ENCODE data around the gene BLOC1S3.
"Not testable (repeated sequence)": the region's sequence is repeated elsewhere in the genome, so short reads cannot be mapped to it uniquely, and the experiment has no call there.

The BLOC1S3 gene

DNA sequence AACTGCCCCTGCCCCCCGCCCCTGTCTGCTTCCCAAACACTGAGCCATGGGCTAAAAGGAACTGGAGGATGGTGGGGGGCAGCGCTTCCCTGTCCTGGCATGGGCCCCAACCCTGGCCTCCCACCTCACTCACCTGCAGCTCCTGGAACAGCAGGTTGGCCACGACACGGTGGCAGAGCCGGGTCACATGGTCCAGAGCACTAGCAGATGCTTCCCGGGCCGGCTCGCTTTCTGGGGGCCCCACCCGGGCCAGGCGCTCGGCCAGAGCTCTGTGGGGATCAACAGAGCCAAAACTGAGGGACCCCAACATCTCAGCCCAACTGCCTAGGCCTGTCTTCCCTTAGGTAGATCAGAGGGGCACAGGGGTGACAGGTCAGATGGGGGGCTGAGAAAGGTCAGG lies 46.1 kb downstream of the BLOC1S3 start:
- no peak for DNase-seq (ENCODE audit: low read depth)

DNA sequence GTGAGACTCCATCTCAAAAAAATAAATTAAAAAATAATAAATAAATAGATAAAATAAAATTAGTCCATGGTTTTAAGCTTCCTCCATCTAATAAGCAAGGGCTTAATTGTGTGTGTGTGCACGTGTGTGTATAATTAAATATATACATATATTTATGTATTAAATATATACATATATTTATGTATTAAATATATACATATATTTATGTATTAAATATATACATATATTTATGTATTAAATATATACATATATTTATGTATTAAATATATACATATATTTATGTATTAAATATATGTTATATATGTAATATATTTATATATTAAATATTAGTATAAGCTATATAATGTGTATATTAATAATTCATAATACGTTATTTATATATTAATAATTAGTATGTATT lies 50.5 kb downstream of the BLOC1S3 start:
- not testable (repeated sequence) for DNase-seq (ENCODE audit: low read depth)

Measured in stimulated activated CD8-positive, alpha-beta memory T cell treated with anti-CD3 and anti-CD28 coated beads, Interleukin-7, amount 100 ng/mL, for 24 hours (primary cell).